Natural killer cell (primary cell): ENCODE results near the gene METAP1D. TPM values are rescaled to one million over a fixed set of nuclear protein-coding genes. Genes with fewer than 3 reads are reported as not detected.

ENCODE experiments used
- ATAC-seq, 3 donors: fragments of 150-1000 bp in 2 of 3; fragments of 200-7000 bp in 1 of 3; cut with Tn5 transposase; 1 replicate in 1 of 3; 2 replicates in 2 of 3; pipeline ENCODE4 v1.10.0; 2021; ENCODE audit warnings: mild to moderate bottlenecking in 2 of 3, moderate library complexity in 2 of 3
- DNase-seq, 2 donors: peaks; one replicate each; pipeline versions ENCODE4 v3.0.0 to v3.0.0-alpha.2; 2013 to 2021; ENCODE audit warnings: mixed read lengths in 1 of 2
- H3K27ac ChIP-seq: one replicate; pipeline ENCODE4 v1.5.1; 2013; ENCODE audit warnings: mild to moderate bottlenecking, low read length
- H3K27me3 ChIP-seq: one replicate; pipeline ENCODE4 v1.6.1; 2013; ENCODE audit warnings: low read length; ENCODE audit not compliant: control insufficient read depth, insufficient read depth
- H3K36me3 ChIP-seq: one replicate; pipeline ENCODE4 v1.6.1; 2013; ENCODE audit warnings: low read length; ENCODE audit not compliant: control insufficient read depth, insufficient read depth
- H3K4me1 ChIP-seq: one replicate; pipeline ENCODE4 v1.6.1; 2013; ENCODE audit warnings: low read length; ENCODE audit not compliant: control insufficient read depth, insufficient read depth
- H3K4me3 ChIP-seq: one replicate; pipeline ENCODE4 v1.5.1; 2013; ENCODE audit warnings: low read length
- H3K9me3 ChIP-seq: one replicate; pipeline ENCODE4 v1.6.1; 2013; ENCODE audit warnings: low read length; ENCODE audit not compliant: control insufficient read depth, insufficient read depth
- H3K27ac Mint-ChIP-seq, 2 donors: one replicate each; pipeline ENCODE4 v1.8.0; 2022; ENCODE audit warnings: mild to moderate bottlenecking in 2 of 2, mixed read lengths in 2 of 2, moderate library complexity in 1 of 2
- H3K27me3 Mint-ChIP-seq, 2 donors: one replicate each; pipeline ENCODE4 v1.8.0; 2022; ENCODE audit warnings: low read depth in 2 of 2, mixed read lengths in 2 of 2
- H3K36me3 Mint-ChIP-seq: one replicate; pipeline ENCODE4 v1.8.0; 2022; ENCODE audit warnings: mixed read lengths
- H3K4me1 Mint-ChIP-seq, 2 donors: one replicate each; pipeline ENCODE4 v1.8.0; 2022; ENCODE audit warnings: mixed read lengths in 2 of 2
- H3K4me3 Mint-ChIP-seq: one replicate; pipeline ENCODE4 v1.8.0; 2022; ENCODE audit warnings: mild to moderate bottlenecking, moderate library complexity, mixed read lengths
- H3K9me3 Mint-ChIP-seq, 2 donors: one replicate each; pipeline ENCODE4 v1.8.0; 2022; ENCODE audit warnings: mixed read lengths in 2 of 2
- CTCF ChIP-seq: fragments of 200-600 bp; IDR thresholded peaks from one replicate; pipeline ENCODE4 v1.8.0; 2022; ENCODE audit warnings: antibody characterized with exemption
- WGBS: methylation state at CpG from one replicate; pipeline ENCODE4 v1.1.7; 2013; ENCODE audit warnings: missing lambda C conversion rate; ENCODE audit not compliant: insufficient coverage; 5-methylcytosine and 5-hydroxymethylcytosine counted together
- intact Hi-C: fragments of 100-400 bp; cut with micrococcal nuclease; formaldehyde crosslinking; loops from one replicate; pipeline ENCODE4 v1.14.2; 2022
- total RNA-seq, 4 donors: library from RNA; stranded (reverse); fragments of 120-200 nt in 1 of 4; gene quantifications; one replicate each; pipeline versions ENCODE4 v1.2.3 to v1.2.4, GENCODE V29; 2013 to 2022

Gene METAP1D
- total RNA-seq, 3 donors from 2014 or later (not counting 1 experiment from before 2014, with no cell fraction given) = 2.8 to 3.4 (median 3.2) TPM

GRCh38 chr2:172046866-172047565 lies 47.3 kb downstream of the METAP1D start:
- no peak for TF ChIP-seq CTCF
- H3K4me3 Mint-ChIP-seq = no peak overlapping the region
- Histone ChIP-seq H3K36me3 (no peaks in the 10 kb centered on the region), H3K4me3 (no peak overlapping the region), H3K27me3 (no peaks in the 10 kb centered on the region), H3K4me1 (no peaks in the 10 kb centered on the region), H3K9me3 (no peaks in the 10 kb centered on the region), H3K27ac (no peak overlapping the region)
- intact Hi-C loops = no loop called here
- no peaks in the 10 kb centered on the region for H3K9me3 Mint-ChIP-seq
- ATAC-seq (no peak), DNase-seq (no peak)
- H3K36me3 Mint-ChIP-seq = no peaks in the 10 kb centered on the region
- no peak overlapping the region for H3K27ac Mint-ChIP-seq
- H3K27me3 Mint-ChIP-seq = peaks cover 0 to 6% of the 10 kb centered on the region in 2 donors
- H3K4me1 Mint-ChIP-seq = no peaks in the 10 kb centered on the region
- 87% methylated on average over 3 of the region's 3 CpGs for WGBS

- ATAC-seq (no peak), DNase-seq (no peak)
- WGBS = 96% methylated on average over 7 of the region's 8 CpGs
- H3K9me3 Mint-ChIP-seq = no peaks in the 10 kb centered on the region
- no peaks in the 10 kb centered on the region for H3K4me1 Mint-ChIP-seq
- no peak for TF ChIP-seq CTCF
- H3K27me3 ChIP-seq = no peaks in the 10 kb centered on the region
- H3K9me3 ChIP-seq = no peaks in the 10 kb centered on the region
- H3K36me3 ChIP-seq = no peaks in the 10 kb centered on the region
- intact Hi-C loops = no loop called here
- H3K27me3 Mint-ChIP-seq = peaks cover 0 to 6% of the 10 kb centered on the region in 2 donors
- no peak overlapping the region for H3K4me3 Mint-ChIP-seq
- no peak overlapping the region for H3K4me3 ChIP-seq
- H3K27ac ChIP-seq = no peak overlapping the region
- no peaks in the 10 kb centered on the region for H3K4me1 ChIP-seq
- H3K27ac Mint-ChIP-seq = no peak overlapping the region
- H3K36me3 Mint-ChIP-seq = no peaks in the 10 kb centered on the region
Observed at GRCh38 chr2:172047566-172048507, 48.1 kb downstream of the METAP1D start.

GRCh38 chr2:172048508-172049503 lies 49.1 kb downstream of the METAP1D start:
- Histone ChIP-seq H3K4me3 (no peak overlapping the region), H3K36me3 (no peaks in the 10 kb centered on the region), H3K27me3 (no peaks in the 10 kb centered on the region), H3K27ac (no peak overlapping the region), H3K4me1 (no peaks in the 10 kb centered on the region), H3K9me3 (no peaks in the 10 kb centered on the region)
- intact Hi-C loops = no loop called here
- H3K9me3 Mint-ChIP-seq = no peaks in the 10 kb centered on the region
- no peaks in the 10 kb centered on the region for H3K4me1 Mint-ChIP-seq
- H3K4me3 Mint-ChIP-seq = no peak overlapping the region
- H3K27ac Mint-ChIP-seq = no peak overlapping the region
- peaks cover 0 to 6% of the 10 kb centered on the region in 2 donors for H3K27me3 Mint-ChIP-seq
- ATAC-seq (no peak), DNase-seq (no peak)
- TF ChIP-seq CTCF = no peak
- H3K36me3 Mint-ChIP-seq = no peaks in the 10 kb centered on the region
- 91% methylated on average over 6 of the region's 6 CpGs for WGBS
